ENCODE data around the gene TCAP.

Gene TCAP

DNA sequence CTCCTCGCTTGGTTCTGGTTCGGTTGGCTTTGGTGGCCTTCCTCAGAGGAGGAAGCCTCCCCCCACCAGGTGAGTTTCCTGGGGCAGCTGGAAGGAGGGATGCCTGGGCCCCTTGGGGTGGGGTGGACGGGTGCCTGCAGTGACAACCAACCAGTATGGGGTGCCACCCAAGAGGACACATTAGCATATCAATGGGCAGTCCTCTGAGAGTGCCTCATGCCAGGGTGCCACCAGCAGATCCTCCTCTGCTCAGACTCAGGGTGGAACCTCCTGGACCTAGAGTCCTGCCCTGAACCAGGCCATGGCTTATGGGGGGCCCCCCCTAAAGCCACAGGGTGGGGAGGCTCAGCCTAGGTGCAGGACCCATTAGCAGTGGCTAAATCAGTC, 35.7 kb upstream of the TCAP start:
- DNase-seq: no peak

- no peak for DNase-seq
These were observed 35.3 kb upstream of the TCAP start for GRCh38 chr17:39629898-39630297.

- DNase-seq: no peak
These were observed 33.7 kb upstream of the TCAP start for GRCh38 chr17:39631403-39631802.

GRCh38 chr17:39632153-39632941, 32.8 kb upstream of the TCAP start:
- no peak for DNase-seq

- DNase-seq: no peak
These were observed 31.5 kb upstream of the TCAP start for GRCh38 chr17:39633570-39634183.

GRCh38 chr17:39634384-39634871, 30.7 kb upstream of the TCAP start:
- DNase-seq: peak; percentile 78

DNA sequence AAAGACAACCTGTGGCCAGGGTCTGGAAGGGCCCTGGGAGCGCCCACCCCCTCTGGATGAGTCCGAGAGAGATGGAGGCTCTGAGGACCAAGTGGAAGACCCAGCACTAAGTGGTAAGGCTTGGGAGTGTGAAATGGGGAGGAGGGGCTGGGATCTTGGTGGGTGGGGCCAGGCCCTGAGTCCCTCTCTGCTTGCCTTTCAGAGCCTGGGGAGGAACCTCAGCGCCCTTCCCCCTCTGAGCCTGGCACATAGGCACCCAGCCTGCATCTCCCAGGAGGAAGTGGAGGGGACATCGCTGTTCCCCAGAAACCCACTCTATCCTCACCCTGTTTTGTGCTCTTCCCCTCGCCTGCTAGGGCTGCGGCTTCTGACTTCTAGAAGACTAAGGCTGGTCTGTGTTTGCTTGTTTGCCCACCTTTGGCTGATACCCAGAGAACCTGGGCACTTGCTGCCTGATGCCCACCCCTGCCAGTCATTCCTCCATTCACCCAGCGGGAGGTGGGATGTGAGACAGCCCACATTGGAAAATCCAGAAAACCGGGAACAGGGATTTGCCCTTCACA, 29.5 kb upstream of the TCAP start:
- DNase-seq: no peak

DNA sequence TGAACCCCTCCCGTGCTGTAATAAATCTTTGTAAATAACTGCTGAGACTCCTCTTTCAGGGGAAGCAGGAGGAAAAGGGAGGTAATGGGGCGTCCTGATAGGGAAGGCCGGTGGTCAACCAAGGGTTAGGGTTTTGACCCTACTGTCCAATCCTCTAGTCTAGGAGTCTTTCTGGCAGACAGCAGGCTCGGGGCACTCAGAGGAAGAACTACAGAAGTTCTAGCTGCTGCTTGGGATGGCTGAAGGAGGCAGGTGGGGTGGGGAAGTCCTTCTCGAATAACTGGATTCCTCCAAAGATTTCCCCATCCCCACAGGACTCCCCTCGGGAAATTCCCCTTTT, 28.6 kb upstream of the TCAP start:
- DNase-seq: no peak

DNA sequence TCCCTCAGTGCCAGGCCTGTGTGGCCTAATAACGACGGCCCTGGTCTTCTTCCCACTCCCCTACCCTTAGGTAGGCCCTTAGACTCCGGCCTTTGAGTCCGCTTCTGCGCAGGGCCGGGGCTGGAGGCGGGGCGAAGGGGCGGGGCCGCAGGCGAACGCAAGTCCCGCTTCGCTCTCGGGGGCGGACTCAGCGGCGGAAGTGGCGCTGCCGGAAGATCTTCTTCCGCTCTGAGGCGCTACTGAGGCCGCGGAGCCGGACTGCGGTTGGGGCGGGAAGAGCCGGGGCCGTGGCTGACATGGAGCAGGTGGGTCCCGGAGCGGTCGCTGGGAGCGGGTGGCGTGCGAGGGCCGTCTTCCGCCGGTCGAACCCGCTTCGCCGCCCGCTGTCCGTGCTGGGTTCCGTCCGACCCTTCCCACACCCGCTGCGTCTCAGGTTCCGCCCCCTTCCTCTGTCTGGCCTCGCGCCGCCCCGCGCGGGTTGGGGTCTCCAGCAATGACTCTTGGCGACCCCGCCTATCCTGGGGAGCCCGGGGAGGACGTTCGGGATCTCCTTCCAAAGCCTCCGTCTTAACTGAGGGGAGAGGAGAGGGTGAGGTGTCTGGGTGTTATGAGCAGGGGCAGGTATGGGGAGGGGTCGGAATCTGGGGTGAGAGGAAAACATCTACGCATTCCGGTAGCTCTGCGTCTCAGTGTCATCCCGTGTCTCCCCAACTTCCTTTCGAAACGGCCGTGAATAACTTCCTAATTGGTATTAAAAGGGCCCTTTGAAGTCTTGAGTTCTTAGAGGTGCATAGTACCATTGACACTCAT, 28.0 kb upstream of the TCAP start, which contains the start of gene STARD3:
Gene STARD3 (plus strand): TSS at position 218 of the 810 bp plus-strand sequence. CDS start 16,388 bp downstream, outside the sequence.
- peak; percentile 95 for DNase-seq

GRCh38 chr17:39638317-39638716, 26.8 kb upstream of the TCAP start:
- DNase-seq: no peak

DNA sequence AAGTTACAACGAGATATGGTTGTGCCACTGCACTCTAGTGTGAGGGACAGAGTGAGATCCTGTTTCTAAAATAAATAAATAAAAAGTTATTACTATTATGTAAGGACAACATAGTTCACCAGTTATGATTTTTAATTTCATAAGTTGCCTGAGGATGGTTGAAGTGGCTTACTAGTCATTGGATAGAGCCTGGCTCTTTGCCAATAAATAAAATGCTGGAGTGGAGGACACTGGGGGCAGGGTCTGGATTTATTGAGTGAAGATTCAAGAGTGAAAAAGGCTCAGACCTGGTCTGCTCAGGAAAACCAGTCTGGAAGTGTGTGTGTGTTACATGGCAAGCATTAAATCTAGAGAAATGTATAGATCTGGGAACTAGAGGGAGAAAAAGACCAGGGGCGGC, 26.1 kb upstream of the TCAP start:
- no peak for DNase-seq

GRCh38 chr17:39639566-39640458, 25.3 kb upstream of the TCAP start:
- DNase-seq: no peak

DNA sequence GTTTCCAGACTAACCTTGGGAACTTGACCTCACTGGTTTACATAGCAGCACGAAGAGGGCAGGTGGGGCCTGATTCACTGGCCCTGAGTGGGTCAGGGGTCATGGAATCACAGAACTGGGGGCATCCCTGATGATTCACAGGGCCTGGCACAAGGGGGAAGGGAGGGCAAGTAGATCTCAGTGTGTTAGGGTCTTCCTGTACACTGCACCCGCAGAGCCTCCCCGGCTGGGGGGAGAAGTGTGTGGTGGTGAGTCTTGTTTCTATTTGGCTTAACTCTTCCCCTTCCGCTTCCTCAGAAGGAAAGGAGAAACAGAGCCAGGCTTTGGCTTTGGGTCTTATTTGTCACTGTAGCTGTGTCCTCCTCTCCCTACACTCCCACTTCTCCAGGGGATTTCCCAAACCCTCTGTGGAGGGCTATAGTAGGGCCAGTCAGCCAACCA, 24.5 kb upstream of the TCAP start:
- DNase-seq: no peak

DNA sequence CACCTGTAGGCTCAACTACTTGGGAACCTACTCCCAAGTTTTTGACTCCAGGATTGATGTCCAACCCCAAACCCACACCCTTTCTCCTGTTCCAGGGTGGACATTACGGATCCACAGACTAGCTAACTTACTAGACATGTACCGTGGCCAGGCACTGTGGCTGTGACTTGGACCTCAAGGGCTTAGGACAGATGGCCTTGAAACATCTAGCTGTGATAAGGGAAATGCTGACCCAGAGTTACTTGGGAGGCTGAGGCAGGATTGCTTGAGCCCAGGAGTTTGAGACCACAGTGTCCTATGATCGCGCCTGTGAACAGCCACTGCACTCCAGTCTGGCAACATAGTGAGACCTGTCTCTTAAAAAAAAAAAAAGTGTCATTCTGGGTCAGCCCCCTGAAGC, 24.1 kb upstream of the TCAP start:
- DNase-seq: no peak

DNA sequence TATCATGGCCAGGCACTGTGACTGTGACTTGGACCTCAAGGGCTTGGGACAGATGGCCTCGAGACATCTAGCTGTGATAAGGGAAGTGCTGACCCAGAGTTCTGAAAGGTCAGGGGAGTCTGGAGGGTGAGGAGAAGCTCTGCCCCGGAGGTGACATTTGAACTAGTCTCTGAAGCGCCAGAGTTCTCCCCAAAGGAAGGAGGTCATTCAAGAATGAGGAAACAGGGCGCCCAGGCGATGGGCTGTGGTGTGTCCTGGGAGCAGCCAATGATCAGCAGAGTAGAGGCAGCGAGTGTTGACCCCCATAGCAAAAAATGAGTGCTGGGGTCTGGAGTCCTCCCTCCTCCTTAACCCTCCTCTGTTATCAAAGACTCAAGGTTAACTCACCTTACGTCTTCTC, 23.3 kb upstream of the TCAP start:
- DNase-seq: no peak

DNA sequence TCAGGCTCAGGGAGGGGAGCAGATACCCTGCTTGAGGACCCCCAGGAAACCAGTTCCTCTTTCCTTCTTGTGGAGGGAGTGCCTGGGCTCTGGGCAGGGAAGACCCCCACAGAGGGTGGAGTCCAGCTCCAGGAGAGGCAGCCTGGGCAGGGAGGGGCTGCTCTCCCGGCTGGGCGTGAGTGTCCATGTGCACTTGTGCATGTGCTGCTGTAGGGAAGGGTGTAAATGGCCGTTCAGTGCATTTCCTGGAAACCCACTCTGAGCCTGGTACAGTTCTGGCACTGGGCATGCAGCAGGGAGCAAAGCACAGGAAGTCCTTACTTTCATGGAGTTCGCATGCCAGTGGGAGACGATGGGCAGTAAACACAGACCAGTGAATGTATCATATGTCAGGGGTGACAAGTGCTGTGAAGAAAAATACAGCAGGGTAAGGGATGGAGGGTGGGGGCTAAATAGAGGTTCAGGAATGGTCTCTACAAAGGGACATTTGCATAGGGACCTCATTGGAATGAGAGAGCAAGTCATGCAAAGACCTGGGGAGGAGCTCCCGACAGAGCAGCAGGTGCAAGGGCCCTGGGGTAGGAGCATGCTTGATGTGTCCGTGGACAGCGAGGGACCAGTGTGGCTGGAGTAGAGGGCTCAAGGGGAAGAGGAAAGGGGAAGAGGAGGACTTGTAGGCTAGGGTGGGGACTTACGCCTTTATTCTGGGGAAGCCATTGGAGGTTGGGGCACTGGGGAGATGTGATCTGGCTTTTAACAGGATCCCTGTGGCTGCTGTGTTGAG, 22.7 kb upstream of the TCAP start:
- DNase-seq: no peak

- DNase-seq: no peak
These were observed 21.9 kb upstream of the TCAP start for GRCh38 chr17:39643271-39643670.

- no peak for DNase-seq
These were observed 17.9 kb upstream of the TCAP start for GRCh38 chr17:39647256-39647655.

GRCh38 chr17:39648616-39649366, 16.4 kb upstream of the TCAP start:
- DNase-seq: no peak

DNA sequence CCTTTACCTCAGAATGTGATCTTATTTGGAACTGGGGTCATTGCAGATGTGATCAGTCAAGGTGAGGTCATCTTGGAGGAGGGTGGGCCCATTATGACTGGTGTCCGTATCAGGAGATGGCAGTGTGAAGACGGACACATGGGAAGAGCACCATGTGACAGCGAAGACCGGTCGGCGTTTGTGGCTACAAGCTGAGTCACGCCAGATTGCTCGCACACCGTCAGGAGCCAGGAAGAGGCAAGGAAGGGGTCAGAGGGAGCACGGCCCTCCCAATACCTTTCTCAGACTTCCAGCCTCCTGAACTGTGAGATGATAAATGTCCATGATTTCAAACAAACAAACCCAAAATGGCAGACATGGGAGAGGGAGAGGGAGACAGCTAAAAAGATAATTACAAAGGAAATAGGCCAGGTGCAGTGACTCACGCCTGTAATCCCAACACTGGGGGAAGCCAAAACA, 15.0 kb upstream of the TCAP start:
- DNase-seq: no peak
